Dedifferentiated amniotic fluid mesenchymal stem cell (primary cell): ENCODE data around the gene FGR.
"Not testable (repeated sequence)": the region's sequence is repeated elsewhere in the genome, so short reads cannot be mapped to it uniquely, and the experiment has no call there.

Experiments
- DNase-seq: peaks from one replicate; pipeline ENCODE4 v3.0.0-alpha.2; 2016; ENCODE audit errors: extremely low spot score

The FGR gene

DNA sequence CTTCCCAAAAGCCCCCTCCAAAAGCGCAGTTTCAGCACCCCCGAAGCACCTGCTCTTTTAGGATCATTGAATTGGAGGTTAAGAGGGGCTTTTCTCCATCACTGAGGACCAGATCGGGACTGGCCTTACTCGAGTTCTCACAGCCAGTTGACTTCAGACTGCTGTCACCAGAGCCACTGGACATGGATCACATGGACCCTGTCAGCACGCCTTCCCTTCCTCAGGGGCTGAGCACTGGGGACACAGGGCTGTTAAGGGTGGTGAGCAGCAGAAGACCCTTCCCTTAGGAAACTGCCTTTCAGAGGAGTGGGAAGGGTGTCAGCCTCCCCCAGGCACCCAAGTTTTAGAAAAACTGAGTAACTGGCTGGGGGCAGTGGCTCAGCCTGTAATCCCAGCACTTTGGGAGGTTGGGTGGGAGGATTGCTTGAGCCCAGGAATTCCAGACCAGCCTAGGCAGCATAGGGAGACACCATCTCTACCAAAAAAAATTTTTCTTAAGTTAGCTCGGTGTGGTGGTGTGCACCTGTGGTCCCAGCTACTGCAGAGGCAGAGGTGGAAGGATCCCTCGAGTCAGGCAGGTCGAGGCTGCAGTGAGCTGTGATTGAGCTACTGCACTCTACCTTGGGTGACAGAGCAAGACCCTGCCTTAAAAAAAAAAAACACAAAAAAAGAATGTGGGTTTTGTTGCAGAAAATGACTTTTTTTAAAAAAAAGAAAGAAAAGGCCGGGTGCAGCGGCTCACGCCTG, 584 bp upstream of the FGR start:
- DNase-seq, result no peak

- DNase-seq, result no peak
Measured at GRCh38 chr1:27634177-27634984, 604 bp downstream of the FGR start.

DNA sequence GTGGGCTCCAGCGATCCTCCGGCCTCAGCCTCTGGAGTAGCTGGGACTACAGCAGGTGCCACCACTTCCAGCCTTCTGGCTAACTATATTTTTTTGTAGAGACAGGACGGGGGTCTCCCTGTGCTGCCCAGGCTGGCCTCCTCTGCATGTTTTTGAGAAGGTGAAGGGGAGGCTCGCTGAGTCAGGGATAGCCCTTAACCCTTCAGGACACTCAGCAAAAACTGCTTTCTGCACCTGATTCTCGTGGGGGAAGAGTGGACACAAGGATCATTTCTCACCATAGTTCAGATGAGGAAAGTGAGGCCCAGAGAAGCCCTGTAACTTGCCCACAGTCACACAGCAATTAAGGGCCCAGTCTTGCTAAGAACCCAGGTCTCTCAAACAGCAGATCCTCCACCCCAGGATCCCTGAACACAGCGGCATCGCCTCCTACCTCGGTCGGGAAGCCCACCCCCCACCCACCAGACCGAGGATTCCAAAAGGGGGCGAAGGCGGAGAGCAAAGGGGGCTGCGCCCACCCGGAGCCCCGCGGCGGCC, 1.3 kb downstream of the FGR start:
- no peak for DNase-seq

GRCh38 chr1:27633298-27633610, 1.7 kb downstream of the FGR start:
- no peak for DNase-seq

- DNase-seq, result no peak
Measured at GRCh38 chr1:27632387-27633297, 2.3 kb downstream of the FGR start.

- no peak for DNase-seq
Measured at GRCh38 chr1:27630859-27631491, 4.0 kb downstream of the FGR start.

GRCh38 chr1:27628712-27629111, 6.3 kb downstream of the FGR start:
- DNase-seq, result no peak

- DNase-seq, result not testable (repeated sequence)
Measured at GRCh38 chr1:27627733-27628132, 7.3 kb downstream of the FGR start.

DNA sequence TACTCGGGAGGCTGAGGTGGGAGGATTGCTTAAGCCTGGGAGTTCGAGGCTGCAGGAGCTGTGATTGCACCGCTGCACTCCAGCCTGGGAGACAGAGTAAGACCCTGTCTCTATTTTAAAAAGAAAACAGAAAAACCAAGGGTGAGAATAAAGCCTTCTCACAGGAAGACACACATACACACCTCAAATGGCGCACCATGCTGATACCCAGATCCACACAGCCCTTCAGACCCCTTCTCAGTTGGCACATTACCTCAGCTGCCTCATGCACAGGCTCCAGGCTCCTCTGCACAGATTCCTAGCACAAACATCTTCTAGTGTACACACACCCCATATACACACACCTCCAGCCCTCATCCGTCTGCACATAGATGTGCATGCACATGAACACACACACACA, 7.9 kb downstream of the FGR start:
- no peak for DNase-seq

- DNase-seq, result no peak
Measured at GRCh38 chr1:27626031-27626935, 8.7 kb downstream of the FGR start.

- no peak for DNase-seq
Measured at GRCh38 chr1:27624467-27625178, 10.4 kb downstream of the FGR start.

DNA sequence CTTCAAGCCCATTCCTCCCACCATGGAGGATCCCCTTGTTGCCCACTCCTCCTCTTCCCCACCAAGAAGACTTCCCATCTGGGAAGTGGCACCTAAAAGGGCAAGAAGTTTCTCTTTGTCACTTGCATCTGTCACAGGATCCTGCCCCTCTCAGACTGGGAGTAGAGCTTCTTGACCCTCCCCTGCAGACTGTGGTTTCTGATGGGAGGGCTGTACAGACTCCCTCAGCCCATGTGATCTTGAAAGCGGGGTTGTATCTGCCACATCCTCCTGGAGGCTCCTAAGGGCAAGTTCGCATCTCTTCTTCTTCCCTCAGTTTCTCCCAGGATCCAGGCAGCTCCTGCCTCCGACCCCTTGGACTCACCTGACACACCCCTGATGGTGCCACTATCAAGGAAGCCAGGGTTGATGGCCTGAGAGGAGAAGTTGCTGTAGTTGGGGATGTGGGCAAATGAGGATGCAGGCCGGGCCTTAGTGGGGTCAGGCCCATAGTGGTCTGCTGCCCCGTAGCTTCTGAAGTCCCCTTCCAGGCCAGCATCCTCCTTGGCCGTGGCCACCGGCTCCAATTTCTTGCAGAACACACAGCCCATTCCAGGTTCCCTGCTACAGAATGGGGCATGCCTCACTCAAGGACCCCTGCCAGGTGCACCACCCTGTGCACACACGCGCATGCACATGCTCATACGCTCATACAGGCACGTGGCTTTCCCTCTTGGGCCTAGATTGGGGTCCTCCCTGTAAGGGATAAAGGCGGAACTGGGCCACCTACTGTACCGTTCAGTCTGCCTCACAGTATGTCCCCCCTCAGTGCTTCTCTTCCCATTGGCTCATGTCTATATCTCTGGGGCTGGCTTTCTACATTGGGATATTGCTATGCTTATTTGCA, 11.4 kb downstream of the FGR start:
- DNase-seq, result no peak

DNA sequence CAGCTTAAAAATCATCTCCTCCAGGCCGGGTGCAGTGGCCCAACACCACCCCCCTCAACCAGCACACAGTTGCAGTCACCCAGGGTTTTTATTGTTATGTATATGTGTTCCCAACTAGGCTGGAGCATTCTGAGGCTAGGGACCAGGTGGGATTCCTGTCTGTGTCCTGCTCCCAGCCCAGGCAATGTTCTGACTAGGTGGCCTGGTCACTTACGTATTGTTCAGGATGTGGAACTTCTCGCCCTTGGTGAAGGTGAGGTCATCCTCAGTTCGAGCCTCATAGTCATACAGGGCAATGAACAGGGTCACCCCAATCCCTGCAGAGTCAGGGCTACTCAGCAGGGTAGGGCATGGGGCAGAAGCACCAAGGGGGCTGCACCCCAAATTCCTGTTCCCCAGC, 12.2 kb downstream of the FGR start:
- no peak for DNase-seq

GRCh38 chr1:27621051-27621920, 13.7 kb downstream of the FGR start:
- DNase-seq, result no peak

DNA sequence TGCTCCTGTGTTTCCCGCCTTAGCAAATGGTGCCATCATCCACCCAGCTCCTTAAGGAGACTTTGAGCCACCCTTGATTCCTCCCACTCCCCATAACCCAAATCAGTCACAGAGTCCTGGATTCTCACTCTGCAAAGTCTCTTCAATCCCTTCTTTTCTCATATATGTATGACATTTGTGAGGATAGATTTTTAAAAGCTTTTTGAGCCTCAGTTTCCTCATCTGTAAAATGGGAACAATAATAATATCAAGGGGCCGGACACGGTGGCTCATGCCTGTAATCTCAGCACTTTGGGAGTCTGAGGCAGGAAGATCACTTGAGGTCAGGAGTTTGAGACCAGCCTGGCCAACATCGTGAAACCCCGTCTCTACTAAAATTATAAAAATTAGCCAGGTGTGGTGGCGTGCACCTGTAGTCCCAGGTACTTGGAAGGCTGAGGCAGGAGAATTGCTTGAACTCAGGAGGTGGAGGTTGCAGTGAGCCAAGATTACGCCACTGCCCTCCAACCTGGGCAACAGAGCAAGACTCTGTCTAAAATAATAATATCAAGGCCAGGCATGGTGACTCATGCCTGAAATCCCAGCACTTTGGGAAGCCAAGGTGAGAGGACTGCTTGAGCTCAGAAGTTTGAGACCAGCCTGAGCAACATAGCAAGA, 15.1 kb downstream of the FGR start:
- DNase-seq, result not testable (repeated sequence)

GRCh38 chr1:27618341-27619082, 16.5 kb downstream of the FGR start:
- no peak for DNase-seq

- DNase-seq, result no peak
Measured at GRCh38 chr1:27617420-27617819, 17.6 kb downstream of the FGR start.
